ENCODE results near the gene ZP1. TPM values are rescaled to one million over a fixed set of nuclear protein-coding genes. Genes with fewer than 3 reads are reported as not detected.

The ZP1 gene
- total and polyA plus RNA-seq, 7 experiments from 2014 or later = not detected

Other genes starting within 250 kb of the ZP1 start
- not detected for gene MS4A8, start 167.9 kb upstream of the ZP1 start, total RNA-seq
- not detected for gene MS4A8, start 167.9 kb upstream of the ZP1 start, polyA plus RNA-seq
- not detected for gene MS4A18, start 142.8 kb upstream of the ZP1 start, total RNA-seq
- not detected for gene MS4A18, start 142.8 kb upstream of the ZP1 start, polyA plus RNA-seq
- not detected for gene MS4A15, start 110.7 kb upstream of the ZP1 start, total RNA-seq
- gene MS4A15, start 110.7 kb upstream of the ZP1 start, polyA plus RNA-seq = not detected
- not detected for gene MS4A10, start 82.2 kb upstream of the ZP1 start, total RNA-seq
- gene MS4A10, start 82.2 kb upstream of the ZP1 start, polyA plus RNA-seq = not detected
- gene CCDC86, start 25.4 kb upstream of the ZP1 start, total RNA-seq = 10 to 100 TPM in 4 of 5 experiments, 1 to 10 TPM in 1; 9.1 to 26.2 (median 11.6) TPM
- gene CCDC86, start 25.4 kb upstream of the ZP1 start, polyA plus RNA-seq = 10 to 100 TPM; 12.4 to 21.1 TPM
- 1 to 10 TPM in 2 of 5 experiments, under 1 TPM in 2, not detected in 1; 0.57 to 4.5 (median 0.96) TPM for gene PTGDR2, start 11.6 kb upstream of the ZP1 start, total RNA-seq
- gene PTGDR2, start 11.6 kb upstream of the ZP1 start, polyA plus RNA-seq = under 1 TPM in 1 of 2 donors, not detected in 1; 0.08 TPM
- gene PRPF19, start 39.0 kb downstream of the ZP1 start, total RNA-seq = 100 to 1,000 TPM in 1 of 5 experiments, 10 to 100 TPM in 4; 72.8 to 139 (median 85.6) TPM
- 10 to 100 TPM; 17.9 to 20.0 TPM for gene PRPF19, start 39.0 kb downstream of the ZP1 start, polyA plus RNA-seq
- 10 to 100 TPM; 49.8 to 99.8 (median 56.9) TPM for gene TMEM109, start 46.6 kb downstream of the ZP1 start, total RNA-seq
- 100 to 1,000 TPM; 208 to 287 TPM for gene TMEM109, start 46.6 kb downstream of the ZP1 start, polyA plus RNA-seq
- gene TMEM132A, start 56.9 kb downstream of the ZP1 start, total RNA-seq = under 1 TPM in 2 of 5 experiments, not detected in 3; 0.57 to 0.58 TPM
- not detected for gene TMEM132A, start 56.9 kb downstream of the ZP1 start, polyA plus RNA-seq
- gene SLC15A3, start 84.6 kb downstream of the ZP1 start, total RNA-seq = 100 to 1,000 TPM in 1 of 5 experiments, 10 to 100 TPM in 3, 1 to 10 TPM in 1; 2.9 to 101 (median 10.8) TPM
- gene SLC15A3, start 84.6 kb downstream of the ZP1 start, polyA plus RNA-seq = 1 to 10 TPM in 1 of 2 donors, under 1 TPM in 1; 0.85 to 2.6 TPM
- 100 to 1,000 TPM; 361 to 653 (median 430) TPM for gene CD6, start 104.1 kb downstream of the ZP1 start, total RNA-seq
- 100 to 1,000 TPM; 195 to 303 TPM for gene CD6, start 104.1 kb downstream of the ZP1 start, polyA plus RNA-seq
- gene CD5, start 234.9 kb downstream of the ZP1 start, total RNA-seq = 100 to 1,000 TPM; 180 to 399 (median 224) TPM
- gene CD5, start 234.9 kb downstream of the ZP1 start, polyA plus RNA-seq = 100 to 1,000 TPM; 217 to 371 TPM

Data from naive thymus-derived CD4-positive, alpha-beta T cell (primary cell).